ENCODE results near the gene RPL15.

The RPL15 gene

DNA sequence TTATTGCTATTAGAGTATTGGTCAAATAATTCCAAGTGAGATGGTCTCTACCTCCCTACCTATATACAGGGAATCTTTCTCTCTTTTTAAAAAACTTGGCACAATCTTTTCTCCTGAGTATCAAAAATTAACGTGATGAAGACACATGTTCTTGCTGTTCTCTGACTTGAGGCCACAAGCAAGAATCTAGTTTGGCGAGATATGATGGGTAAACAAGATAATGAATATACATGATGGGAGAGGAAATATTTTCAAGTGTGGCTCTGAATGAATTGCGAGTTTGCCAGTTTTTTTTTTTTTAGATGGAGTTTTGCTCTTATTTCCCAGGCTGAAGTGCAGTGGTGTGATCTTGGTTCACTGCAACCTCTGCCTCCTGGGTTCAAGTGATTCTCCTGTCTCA lies 39.8 kb downstream of the RPL15 start:
- TF ChIP-seq TCF4 (CRISPR knock-in tag; IDR thresholded peaks at IDR 0.05; ENCODE audit: borderline replicate concordance) (no peak), OSR1 (CRISPR knock-in tag; IDR thresholded peaks at IDR 0.05) (no peak), TOX (CRISPR knock-in tag; IDR thresholded peaks at IDR 0.05; ENCODE audit: borderline replicate concordance) (no peak), SNAI2 (CRISPR knock-in tag; IDR thresholded peaks at IDR 0.05) (no peak), ZNF70 (CRISPR knock-in tag; IDR thresholded peaks at IDR 0.05) (no peak), ZFP30 (CRISPR knock-in tag; IDR thresholded peaks at IDR 0.05) (no peak), CSDC2 (CRISPR knock-in tag; IDR thresholded peaks at IDR 0.05) (no peak)
- TF ChIP-seq, protein P1, sequence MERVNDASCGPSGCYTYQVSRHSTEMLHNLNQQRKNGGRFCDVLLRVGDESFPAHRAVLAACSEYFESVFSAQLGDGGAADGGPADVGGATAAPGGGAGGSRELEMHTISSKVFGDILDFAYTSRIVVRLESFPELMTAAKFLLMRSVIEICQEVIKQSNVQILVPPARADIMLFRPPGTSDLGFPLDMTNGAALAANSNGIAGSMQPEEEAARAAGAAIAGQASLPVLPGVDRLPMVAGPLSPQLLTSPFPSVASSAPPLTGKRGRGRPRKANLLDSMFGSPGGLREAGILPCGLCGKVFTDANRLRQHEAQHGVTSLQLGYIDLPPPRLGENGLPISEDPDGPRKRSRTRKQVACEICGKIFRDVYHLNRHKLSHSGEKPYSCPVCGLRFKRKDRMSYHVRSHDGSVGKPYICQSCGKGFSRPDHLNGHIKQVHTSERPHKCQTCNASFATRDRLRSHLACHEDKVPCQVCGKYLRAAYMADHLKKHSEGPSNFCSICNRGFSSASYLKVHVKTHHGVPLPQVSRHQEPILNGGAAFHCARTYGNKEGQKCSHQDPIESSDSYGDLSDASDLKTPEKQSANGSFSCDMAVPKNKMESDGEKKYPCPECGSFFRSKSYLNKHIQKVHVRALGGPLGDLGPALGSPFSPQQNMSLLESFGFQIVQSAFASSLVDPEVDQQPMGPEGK (CRISPR knock-in tag; IDR thresholded peaks at IDR 0.05; ENCODE audit: borderline replicate concordance) = no peak
- TF ChIP-seq, protein P2, sequence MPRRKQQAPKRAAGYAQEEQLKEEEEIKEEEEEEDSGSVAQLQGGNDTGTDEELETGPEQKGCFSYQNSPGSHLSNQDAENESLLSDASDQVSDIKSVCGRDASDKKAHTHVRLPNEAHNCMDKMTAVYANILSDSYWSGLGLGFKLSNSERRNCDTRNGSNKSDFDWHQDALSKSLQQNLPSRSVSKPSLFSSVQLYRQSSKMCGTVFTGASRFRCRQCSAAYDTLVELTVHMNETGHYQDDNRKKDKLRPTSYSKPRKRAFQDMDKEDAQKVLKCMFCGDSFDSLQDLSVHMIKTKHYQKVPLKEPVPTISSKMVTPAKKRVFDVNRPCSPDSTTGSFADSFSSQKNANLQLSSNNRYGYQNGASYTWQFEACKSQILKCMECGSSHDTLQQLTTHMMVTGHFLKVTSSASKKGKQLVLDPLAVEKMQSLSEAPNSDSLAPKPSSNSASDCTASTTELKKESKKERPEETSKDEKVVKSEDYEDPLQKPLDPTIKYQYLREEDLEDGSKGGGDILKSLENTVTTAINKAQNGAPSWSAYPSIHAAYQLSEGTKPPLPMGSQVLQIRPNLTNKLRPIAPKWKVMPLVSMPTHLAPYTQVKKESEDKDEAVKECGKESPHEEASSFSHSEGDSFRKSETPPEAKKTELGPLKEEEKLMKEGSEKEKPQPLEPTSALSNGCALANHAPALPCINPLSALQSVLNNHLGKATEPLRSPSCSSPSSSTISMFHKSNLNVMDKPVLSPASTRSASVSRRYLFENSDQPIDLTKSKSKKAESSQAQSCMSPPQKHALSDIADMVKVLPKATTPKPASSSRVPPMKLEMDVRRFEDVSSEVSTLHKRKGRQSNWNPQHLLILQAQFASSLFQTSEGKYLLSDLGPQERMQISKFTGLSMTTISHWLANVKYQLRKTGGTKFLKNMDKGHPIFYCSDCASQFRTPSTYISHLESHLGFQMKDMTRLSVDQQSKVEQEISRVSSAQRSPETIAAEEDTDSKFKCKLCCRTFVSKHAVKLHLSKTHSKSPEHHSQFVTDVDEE (CRISPR knock-in tag; IDR thresholded peaks at IDR 0.05) = no peak
- TF ChIP-seq, protein P3, sequence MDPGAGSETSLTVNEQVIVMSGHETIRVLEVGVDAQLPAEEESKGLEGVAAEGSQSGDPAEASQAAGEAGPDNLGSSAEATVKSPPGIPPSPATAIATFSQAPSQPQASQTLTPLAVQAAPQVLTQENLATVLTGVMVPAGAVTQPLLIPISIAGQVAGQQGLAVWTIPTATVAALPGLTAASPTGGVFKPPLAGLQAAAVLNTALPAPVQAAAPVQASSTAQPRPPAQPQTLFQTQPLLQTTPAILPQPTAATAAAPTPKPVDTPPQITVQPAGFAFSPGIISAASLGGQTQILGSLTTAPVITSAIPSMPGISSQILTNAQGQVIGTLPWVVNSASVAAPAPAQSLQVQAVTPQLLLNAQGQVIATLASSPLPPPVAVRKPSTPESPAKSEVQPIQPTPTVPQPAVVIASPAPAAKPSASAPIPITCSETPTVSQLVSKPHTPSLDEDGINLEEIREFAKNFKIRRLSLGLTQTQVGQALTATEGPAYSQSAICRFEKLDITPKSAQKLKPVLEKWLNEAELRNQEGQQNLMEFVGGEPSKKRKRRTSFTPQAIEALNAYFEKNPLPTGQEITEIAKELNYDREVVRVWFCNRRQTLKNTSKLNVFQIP (CRISPR knock-in tag; IDR thresholded peaks at IDR 0.05; ENCODE audit: borderline replicate concordance, low read depth) = no peak
- TF ChIP-seq, protein P4, sequence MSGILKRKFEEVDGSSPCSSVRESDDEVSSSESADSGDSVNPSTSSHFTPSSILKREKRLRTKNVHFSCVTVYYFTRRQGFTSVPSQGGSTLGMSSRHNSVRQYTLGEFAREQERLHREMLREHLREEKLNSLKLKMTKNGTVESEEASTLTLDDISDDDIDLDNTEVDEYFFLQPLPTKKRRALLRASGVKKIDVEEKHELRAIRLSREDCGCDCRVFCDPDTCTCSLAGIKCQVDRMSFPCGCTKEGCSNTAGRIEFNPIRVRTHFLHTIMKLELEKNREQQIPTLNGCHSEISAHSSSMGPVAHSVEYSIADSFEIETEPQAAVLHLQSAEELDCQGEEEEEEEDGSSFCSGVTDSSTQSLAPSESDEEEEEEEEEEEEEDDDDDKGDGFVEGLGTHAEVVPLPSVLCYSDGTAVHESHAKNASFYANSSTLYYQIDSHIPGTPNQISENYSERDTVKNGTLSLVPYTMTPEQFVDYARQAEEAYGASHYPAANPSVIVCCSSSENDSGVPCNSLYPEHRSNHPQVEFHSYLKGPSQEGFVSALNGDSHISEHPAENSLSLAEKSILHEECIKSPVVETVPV (CRISPR knock-in tag; IDR thresholded peaks at IDR 0.05) = no peak
- ATAC-seq = no peak

DNA sequence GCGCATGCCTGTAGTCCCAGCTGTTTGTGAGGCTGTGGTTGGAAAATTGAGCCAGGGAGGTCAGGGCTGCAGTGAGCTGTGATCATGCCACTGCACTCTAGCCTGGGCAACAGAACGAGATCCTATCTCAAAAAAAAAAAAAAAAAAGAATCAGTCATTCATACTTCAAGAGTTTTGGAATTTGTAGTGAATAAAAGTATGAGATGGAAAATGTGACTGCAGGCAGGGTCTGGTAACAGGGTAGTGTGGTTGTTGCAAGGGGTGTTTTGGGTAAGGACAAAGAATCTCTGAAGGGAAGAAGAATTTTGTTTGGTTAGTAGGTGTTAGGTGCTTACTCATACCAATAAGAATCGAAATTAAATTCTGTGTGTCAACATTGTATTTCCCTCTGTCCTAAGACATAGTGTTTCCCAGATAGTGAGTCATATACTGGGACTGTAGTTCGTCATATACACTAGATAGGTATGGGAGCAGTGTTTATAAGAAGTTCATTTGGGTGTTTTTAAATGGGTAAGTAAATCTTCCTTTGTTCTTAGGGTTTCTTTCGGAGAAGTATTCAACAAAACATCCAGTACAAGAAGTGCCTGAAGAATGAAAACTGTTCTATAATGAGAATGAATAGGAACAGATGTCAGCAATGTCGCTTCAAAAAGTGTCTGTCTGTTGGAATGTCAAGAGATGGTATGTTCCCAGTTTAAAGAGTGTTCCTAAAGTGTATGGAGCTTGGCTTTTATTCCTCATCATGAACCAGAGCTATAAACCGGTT lies 42.4 kb downstream of the RPL15 start:
- TF ChIP-seq ZC3H10 (CRISPR knock-in tag; IDR thresholded peaks at IDR 0.05) (no peak), GLIS3 (CRISPR knock-in tag; IDR thresholded peaks at IDR 0.05) (no peak), ISL1 (CRISPR knock-in tag; IDR thresholded peaks at IDR 0.05) (0 out of 2 replicates have a peak, but pooled peaks have one; percentile 32), PPARA (CRISPR knock-in tag; IDR thresholded peaks at IDR 0.05; ENCODE audit: borderline replicate concordance) (no peak)
- TF ChIP-seq, protein P1 (CRISPR knock-in tag; IDR thresholded peaks at IDR 0.05; ENCODE audit: borderline replicate concordance) = peak; percentile 10; the same call in 1 of the 2 replicates
- TF ChIP-seq, protein P3 (CRISPR knock-in tag; IDR thresholded peaks at IDR 0.05; ENCODE audit: borderline replicate concordance, low read depth) = no peak
- ATAC-seq = peak; percentile 83

DNA sequence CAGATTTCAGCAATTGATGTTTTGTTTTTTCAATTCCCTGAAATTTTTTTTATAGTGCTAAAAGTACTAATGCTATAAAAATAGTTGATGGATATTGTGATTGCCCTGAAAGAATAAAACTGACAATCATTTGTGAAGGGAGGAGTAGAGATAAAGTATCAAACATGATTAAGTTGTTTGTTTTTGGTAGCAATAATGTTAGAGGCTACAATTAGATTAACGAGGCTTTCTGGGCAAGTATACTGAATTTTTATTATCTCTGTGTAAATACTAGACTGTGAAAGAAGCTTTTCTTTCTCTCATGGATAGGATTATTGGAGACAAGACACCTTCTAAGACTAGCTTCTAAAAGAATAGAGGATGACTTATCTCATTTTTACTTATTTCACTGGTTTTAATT lies 43.7 kb downstream of the RPL15 start:
- ATAC-seq = no peak
- TF ChIP-seq ZNF70 (CRISPR knock-in tag; IDR thresholded peaks at IDR 0.05) (no peak), GLIS3 (CRISPR knock-in tag; IDR thresholded peaks at IDR 0.05) (no peak), ESRRG (CRISPR knock-in tag; IDR thresholded peaks at IDR 0.05) (no peak), OSR1 (CRISPR knock-in tag; IDR thresholded peaks at IDR 0.05) (no peak), ZNF8 (CRISPR knock-in tag; IDR thresholded peaks at IDR 0.05) (no peak), ZFP3 (CRISPR knock-in tag; IDR thresholded peaks at IDR 0.05) (no peak), ZFP30 (CRISPR knock-in tag; IDR thresholded peaks at IDR 0.05) (no peak), ZC3H10 (CRISPR knock-in tag; IDR thresholded peaks at IDR 0.05) (no peak), BACH2 (CRISPR knock-in tag; IDR thresholded peaks at IDR 0.05; ENCODE audit: borderline replicate concordance) (no peak), CSDC2 (CRISPR knock-in tag; IDR thresholded peaks at IDR 0.05) (no peak), ARNTL (CRISPR knock-in tag; IDR thresholded peaks at IDR 0.05; ENCODE audit: borderline replicate concordance, low read depth) (no peak), RARB (CRISPR knock-in tag; IDR thresholded peaks at IDR 0.05) (no peak), SNAI2 (CRISPR knock-in tag; IDR thresholded peaks at IDR 0.05) (no peak)
- TF ChIP-seq, protein P5, sequence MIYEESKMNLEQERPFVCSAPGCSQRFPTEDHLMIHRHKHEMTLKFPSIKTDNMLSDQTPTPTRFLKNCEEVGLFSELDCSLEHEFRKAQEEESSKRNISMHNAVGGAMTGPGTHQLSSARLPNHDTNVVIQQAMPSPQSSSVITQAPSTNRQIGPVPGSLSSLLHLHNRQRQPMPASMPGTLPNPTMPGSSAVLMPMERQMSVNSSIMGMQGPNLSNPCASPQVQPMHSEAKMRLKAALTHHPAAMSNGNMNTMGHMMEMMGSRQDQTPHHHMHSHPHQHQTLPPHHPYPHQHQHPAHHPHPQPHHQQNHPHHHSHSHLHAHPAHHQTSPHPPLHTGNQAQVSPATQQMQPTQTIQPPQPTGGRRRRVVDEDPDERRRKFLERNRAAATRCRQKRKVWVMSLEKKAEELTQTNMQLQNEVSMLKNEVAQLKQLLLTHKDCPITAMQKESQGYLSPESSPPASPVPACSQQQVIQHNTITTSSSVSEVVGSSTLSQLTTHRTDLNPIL (CRISPR knock-in tag; IDR thresholded peaks at IDR 0.05; ENCODE audit: low read depth) = no peak
- TF ChIP-seq, protein P3 (CRISPR knock-in tag; IDR thresholded peaks at IDR 0.05; ENCODE audit: borderline replicate concordance, low read depth) = no peak
